HEK293 (cell line): ENCODE measurements around the gene CHD1L.
A peak's percentile ranks its signal among the peaks of the same experiment; 100 is the strongest.

Experiments used
- GLI2 ChIP-seq: fragments of 450-650 bp; formaldehyde crosslinking; IDR thresholded peaks from 2 replicates; pipeline ENCODE4; 2017; ENCODE audit warnings: missing biosample characterization, missing genetic modification characterization, low read depth, borderline replicate concordance
- GLI4 ChIP-seq: fragments of 450-650 bp; formaldehyde crosslinking; IDR thresholded peaks from 2 replicates; pipeline ENCODE4 v1.5.1; 2016; ENCODE audit warnings: missing biosample characterization, missing genetic modification characterization
- GLIS2 ChIP-seq: fragments of 450-650 bp; formaldehyde crosslinking; IDR thresholded peaks from 2 replicates; pipeline ENCODE4 v1.5.1; 2016; ENCODE audit warnings: missing biosample characterization, missing genetic modification characterization
- ZFP3 ChIP-seq: fragments of 450-650 bp; formaldehyde crosslinking; IDR thresholded peaks from 2 replicates; pipeline ENCODE4 v1.5.1; 2016; ENCODE audit warnings: low read depth, missing biosample characterization, missing genetic modification characterization
- ZFP69B ChIP-seq: fragments of 450-650 bp; formaldehyde crosslinking; IDR thresholded peaks from 2 replicates; pipeline ENCODE4 v1.5.1; 2016; ENCODE audit warnings: missing biosample characterization, missing genetic modification characterization
- ZNF112 ChIP-seq: fragments of 450-650 bp; formaldehyde crosslinking; IDR thresholded peaks from 2 replicates; pipeline ENCODE4 v1.5.0; 2017; ENCODE audit warnings: missing biosample characterization, missing genetic modification characterization
- ZNF132 ChIP-seq: fragments of 450-650 bp; formaldehyde crosslinking; IDR thresholded peaks from 2 replicates; pipeline ENCODE4 v1.5.1; 2017; ENCODE audit warnings: missing biosample characterization, missing genetic modification characterization, borderline replicate concordance
- ZNF133 ChIP-seq: fragments of 450-650 bp; formaldehyde crosslinking; IDR thresholded peaks from 2 replicates; pipeline ENCODE4 v1.5.1; 2016; ENCODE audit warnings: missing biosample characterization, missing genetic modification characterization
- ZNF146 ChIP-seq: fragments of 450-650 bp; formaldehyde crosslinking; IDR thresholded peaks from 2 replicates; pipeline ENCODE4 v1.5.1; 2016; ENCODE audit warnings: missing biosample characterization, missing genetic modification characterization
- ZNF23 ChIP-seq: fragments of 450-650 bp; formaldehyde crosslinking; IDR thresholded peaks from 2 replicates; pipeline ENCODE4 v1.5.1; 2016; ENCODE audit warnings: missing biosample characterization, missing genetic modification characterization, borderline replicate concordance
- ZNF48 ChIP-seq: fragments of 450-650 bp; formaldehyde crosslinking; IDR thresholded peaks from 2 replicates; pipeline ENCODE4 v1.5.1; 2016; ENCODE audit warnings: missing biosample characterization, missing genetic modification characterization
- ZNF544 ChIP-seq: fragments of 450-650 bp; formaldehyde crosslinking; IDR thresholded peaks from 2 replicates; pipeline ENCODE4 v1.5.0; 2017; ENCODE audit warnings: missing biosample characterization, missing genetic modification characterization
- ZNF558 ChIP-seq: fragments of 450-650 bp; formaldehyde crosslinking; IDR thresholded peaks from 2 replicates; pipeline ENCODE4 v1.5.1; 2016; ENCODE audit warnings: missing biosample characterization, missing genetic modification characterization
- ZNF660 ChIP-seq: fragments of 450-650 bp; IDR thresholded peaks from 2 replicates; pipeline ENCODE4 v1.5.1; 2018; ENCODE audit warnings: missing biosample characterization, mild to moderate bottlenecking, missing genetic modification characterization
- ZNF768 ChIP-seq: fragments of 450-650 bp; formaldehyde crosslinking; IDR thresholded peaks from 2 replicates; pipeline ENCODE4 v1.5.1; 2018; ENCODE audit warnings: missing biosample characterization, mild to moderate bottlenecking, missing genetic modification characterization
- ZNF791 ChIP-seq: fragments of 450-650 bp; formaldehyde crosslinking; IDR thresholded peaks from 2 replicates; pipeline ENCODE4 v1.5.1; 2016; ENCODE audit warnings: missing biosample characterization, missing genetic modification characterization
- ZNF792 ChIP-seq: fragments of 450-650 bp; formaldehyde crosslinking; IDR thresholded peaks from 2 replicates; pipeline ENCODE4 v1.5.1; 2016; ENCODE audit warnings: missing biosample characterization, missing genetic modification characterization
- TF ChIP-seq, protein P1 (sequence below): fragments of 450-650 bp; formaldehyde crosslinking; conservative IDR thresholded peaks from 2 replicates; pipeline ENCODE4 v1.5.1; 2016; ENCODE audit warnings: low read depth, missing biosample characterization, missing genetic modification characterization
- TF ChIP-seq, protein P2 (sequence below): fragments of 450-650 bp; formaldehyde crosslinking; IDR thresholded peaks from 2 replicates; pipeline ENCODE4 v1.5.1; 2016; ENCODE audit warnings: missing biosample characterization, missing genetic modification characterization
- TF ChIP-seq, protein P3 (sequence below): fragments of 450-650 bp; formaldehyde crosslinking; IDR thresholded peaks from 2 replicates; pipeline ENCODE4 v1.5.1; 2017; ENCODE audit warnings: missing biosample characterization, missing genetic modification characterization
- TF ChIP-seq, protein P4 (sequence below): fragments of 450-650 bp; formaldehyde crosslinking; IDR thresholded peaks from 2 replicates; pipeline ENCODE4 v1.5.1; 2017; ENCODE audit warnings: missing biosample characterization, missing genetic modification characterization
- TF ChIP-seq, protein P5 (sequence below): fragments of 450-650 bp; formaldehyde crosslinking; IDR thresholded peaks from 2 replicates; pipeline ENCODE4 v1.5.1; 2016; ENCODE audit warnings: missing biosample characterization, missing genetic modification characterization
- TF ChIP-seq, protein P6 (sequence below): fragments of 450-650 bp; formaldehyde crosslinking; IDR thresholded peaks from 2 replicates; pipeline ENCODE4 v1.5.1; 2016; ENCODE audit warnings: missing biosample characterization, missing genetic modification characterization
- TF ChIP-seq, protein P7 (sequence below): sonication (generic); formaldehyde crosslinking; IDR thresholded peaks from 2 replicates; pipeline ENCODE4 v1.8.1; 2022; ENCODE audit warnings: mild to moderate bottlenecking, moderate library complexity, missing genetic modification reagents

The CHD1L gene

DNA sequence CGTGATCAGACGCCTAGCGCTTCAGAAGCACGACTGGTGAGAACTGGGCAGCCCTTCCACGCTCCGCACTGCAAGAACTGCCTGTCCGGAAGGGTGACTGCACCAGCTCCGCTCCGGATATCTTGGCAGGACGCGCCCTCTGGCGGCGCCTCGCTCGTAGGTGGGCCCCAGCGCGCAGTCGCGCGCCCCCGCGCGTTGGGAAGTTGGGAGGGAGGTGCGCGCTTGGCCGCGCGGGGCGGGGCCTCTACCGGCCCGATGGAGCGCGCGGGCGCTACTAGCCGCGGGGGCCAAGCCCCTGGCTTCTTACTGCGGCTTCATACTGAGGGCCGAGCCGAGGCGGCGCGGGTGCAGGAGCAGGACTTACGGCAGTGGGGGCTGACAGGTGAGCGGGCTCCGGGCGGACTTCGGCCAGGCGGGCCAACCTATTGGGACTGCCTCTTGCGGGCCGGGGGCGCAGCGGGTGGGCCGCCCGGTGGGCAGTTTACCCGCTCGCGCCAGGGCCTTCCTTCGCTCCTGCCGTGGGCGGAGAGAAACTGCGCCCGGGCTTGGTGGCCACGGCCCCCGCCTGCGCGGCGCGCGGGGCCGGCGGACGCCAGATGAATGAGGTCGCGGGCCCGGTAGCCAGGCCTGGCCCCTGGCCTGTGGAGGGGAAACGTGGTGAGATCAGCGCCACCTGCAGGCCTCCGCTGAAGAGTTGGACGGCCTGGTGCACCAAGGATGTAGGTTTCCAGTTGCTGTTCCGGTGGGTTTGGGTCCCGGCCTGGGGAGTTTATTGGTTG lies at the start of gene CHD1L (continued):
- TF ChIP-seq, protein P1, sequence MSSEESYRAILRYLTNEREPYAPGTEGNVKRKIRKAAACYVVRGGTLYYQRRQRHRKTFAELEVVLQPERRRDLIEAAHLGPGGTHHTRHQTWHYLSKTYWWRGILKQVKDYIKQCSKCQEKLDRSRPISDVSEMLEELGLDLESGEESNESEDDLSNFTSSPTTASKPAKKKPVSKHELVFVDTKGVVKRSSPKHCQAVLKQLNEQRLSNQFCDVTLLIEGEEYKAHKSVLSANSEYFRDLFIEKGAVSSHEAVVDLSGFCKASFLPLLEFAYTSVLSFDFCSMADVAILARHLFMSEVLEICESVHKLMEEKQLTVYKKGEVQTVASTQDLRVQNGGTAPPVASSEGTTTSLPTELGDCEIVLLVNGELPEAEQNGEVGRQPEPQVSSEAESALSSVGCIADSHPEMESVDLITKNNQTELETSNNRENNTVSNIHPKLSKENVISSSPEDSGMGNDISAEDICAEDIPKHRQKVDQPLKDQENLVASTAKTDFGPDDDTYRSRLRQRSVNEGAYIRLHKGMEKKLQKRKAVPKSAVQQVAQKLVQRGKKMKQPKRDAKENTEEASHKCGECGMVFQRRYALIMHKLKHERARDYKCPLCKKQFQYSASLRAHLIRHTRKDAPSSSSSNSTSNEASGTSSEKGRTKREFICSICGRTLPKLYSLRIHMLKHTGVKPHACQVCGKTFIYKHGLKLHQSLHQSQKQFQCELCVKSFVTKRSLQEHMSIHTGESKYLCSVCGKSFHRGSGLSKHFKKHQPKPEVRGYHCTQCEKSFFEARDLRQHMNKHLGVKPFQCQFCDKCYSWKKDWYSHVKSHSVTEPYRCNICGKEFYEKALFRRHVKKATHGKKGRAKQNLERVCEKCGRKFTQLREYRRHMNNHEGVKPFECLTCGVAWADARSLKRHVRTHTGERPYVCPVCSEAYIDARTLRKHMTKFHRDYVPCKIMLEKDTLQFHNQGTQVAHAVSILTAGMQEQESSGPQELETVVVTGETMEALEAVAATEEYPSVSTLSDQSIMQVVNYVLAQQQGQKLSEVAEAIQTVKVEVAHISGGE (tag by site-specific recombination), result peak; percentile 76
- TF ChIP-seq, protein P2, sequence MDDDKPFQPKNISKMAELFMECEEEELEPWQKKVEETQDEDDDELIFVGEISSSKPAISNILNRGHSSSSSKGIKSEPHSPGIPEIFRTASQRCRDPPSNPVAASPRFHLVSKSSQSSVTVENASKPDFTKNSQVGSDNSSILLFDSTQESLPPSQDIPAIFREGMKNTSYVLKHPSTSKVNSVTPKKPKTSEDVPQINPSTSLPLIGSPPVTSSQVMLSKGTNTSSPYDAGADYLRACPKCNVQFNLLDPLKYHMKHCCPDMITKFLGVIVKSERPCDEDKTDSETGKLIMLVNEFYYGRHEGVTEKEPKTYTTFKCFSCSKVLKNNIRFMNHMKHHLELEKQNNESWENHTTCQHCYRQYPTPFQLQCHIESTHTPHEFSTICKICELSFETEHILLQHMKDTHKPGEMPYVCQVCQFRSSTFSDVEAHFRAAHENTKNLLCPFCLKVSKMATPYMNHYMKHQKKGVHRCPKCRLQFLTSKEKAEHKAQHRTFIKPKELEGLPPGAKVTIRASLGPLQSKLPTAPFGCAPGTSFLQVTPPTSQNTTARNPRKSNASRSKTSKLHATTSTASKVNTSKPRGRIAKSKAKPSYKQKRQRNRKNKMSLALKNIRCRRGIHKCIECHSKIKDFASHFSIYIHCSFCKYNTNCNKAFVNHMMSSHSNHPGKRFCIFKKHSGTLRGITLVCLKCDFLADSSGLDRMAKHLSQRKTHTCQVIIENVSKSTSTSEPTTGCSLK (tag by site-specific recombination), result no peak
- TF ChIP-seq, protein P3, sequence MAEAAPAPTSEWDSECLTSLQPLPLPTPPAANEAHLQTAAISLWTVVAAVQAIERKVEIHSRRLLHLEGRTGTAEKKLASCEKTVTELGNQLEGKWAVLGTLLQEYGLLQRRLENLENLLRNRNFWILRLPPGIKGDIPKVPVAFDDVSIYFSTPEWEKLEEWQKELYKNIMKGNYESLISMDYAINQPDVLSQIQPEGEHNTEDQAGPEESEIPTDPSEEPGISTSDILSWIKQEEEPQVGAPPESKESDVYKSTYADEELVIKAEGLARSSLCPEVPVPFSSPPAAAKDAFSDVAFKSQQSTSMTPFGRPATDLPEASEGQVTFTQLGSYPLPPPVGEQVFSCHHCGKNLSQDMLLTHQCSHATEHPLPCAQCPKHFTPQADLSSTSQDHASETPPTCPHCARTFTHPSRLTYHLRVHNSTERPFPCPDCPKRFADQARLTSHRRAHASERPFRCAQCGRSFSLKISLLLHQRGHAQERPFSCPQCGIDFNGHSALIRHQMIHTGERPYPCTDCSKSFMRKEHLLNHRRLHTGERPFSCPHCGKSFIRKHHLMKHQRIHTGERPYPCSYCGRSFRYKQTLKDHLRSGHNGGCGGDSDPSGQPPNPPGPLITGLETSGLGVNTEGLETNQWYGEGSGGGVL, result no peak
- TF ChIP-seq, protein P4, sequence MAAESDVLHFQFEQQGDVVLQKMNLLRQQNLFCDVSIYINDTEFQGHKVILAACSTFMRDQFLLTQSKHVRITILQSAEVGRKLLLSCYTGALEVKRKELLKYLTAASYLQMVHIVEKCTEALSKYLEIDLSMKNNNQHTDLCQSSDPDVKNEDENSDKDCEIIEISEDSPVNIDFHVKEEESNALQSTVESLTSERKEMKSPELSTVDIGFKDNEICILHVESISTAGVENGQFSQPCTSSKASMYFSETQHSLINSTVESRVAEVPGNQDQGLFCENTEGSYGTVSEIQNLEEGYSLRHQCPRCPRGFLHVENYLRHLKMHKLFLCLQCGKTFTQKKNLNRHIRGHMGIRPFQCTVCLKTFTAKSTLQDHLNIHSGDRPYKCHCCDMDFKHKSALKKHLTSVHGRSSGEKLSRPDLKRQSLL, result no peak; the same call in 1 of the 2 replicates
- TF ChIP-seq ZNF146 (tag by site-specific recombination) (no peak; the same call in 1 of the 2 replicates), ZNF23 (tag by site-specific recombination) (no peak), ZNF792 (tag by site-specific recombination) (no peak), ZNF768 (tag by site-specific recombination) (no peak), ZNF544 (tag by site-specific recombination) (no peak), ZNF132 (tag by site-specific recombination) (no peak), ZNF660 (peak; percentile 85), GLI2 (tag by site-specific recombination) (no peak), ZNF133 (no peak), GLI4 (tag by site-specific recombination) (no peak), ZNF112 (no peak), GLIS2 (tag by site-specific recombination) (peak; percentile 75), ZNF558 (0 out of 2 replicates have a peak, but pooled peaks have one; percentile 13), ZNF791 (no peak), ZFP3 (tag by site-specific recombination) (no peak), ZNF48 (tag by site-specific recombination) (no peak), ZFP69B (tag by site-specific recombination) (peak; percentile 100)
- TF ChIP-seq, protein P5, sequence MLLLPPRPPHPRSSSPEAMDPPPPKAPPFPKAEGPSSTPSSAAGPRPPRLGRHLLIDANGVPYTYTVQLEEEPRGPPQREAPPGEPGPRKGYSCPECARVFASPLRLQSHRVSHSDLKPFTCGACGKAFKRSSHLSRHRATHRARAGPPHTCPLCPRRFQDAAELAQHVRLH (tag by site-specific recombination), result peak; percentile 56; the same call in 1 of the 2 replicates
- TF ChIP-seq, protein P6, sequence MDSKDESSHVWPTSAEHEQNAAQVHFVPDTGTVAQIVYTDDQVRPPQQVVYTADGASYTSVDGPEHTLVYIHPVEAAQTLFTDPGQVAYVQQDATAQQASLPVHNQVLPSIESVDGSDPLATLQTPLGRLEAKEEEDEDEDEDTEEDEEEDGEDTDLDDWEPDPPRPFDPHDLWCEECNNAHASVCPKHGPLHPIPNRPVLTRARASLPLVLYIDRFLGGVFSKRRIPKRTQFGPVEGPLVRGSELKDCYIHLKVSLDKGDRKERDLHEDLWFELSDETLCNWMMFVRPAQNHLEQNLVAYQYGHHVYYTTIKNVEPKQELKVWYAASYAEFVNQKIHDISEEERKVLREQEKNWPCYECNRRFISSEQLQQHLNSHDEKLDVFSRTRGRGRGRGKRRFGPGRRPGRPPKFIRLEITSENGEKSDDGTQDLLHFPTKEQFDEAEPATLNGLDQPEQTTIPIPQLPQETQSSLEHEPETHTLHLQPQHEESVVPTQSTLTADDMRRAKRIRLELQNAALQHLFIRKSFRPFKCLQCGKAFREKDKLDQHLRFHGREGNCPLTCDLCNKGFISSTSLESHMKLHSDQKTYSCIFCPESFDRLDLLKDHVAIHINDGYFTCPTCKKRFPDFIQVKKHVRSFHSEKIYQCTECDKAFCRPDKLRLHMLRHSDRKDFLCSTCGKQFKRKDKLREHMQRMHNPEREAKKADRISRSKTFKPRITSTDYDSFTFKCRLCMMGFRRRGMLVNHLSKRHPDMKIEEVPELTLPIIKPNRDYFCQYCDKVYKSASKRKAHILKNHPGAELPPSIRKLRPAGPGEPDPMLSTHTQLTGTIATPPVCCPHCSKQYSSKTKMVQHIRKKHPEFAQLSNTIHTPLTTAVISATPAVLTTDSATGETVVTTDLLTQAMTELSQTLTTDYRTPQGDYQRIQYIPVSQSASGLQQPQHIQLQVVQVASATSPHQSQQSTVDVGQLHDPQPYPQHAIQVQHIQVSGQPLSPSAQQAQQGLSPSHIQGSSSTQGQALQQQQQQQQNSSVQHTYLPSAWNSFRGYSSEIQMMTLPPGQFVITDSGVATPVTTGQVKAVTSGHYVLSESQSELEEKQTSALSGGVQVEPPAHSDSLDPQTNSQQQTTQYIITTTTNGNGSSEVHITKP (tag by site-specific recombination), result peak; percentile 58
- TF ChIP-seq, protein P7, sequence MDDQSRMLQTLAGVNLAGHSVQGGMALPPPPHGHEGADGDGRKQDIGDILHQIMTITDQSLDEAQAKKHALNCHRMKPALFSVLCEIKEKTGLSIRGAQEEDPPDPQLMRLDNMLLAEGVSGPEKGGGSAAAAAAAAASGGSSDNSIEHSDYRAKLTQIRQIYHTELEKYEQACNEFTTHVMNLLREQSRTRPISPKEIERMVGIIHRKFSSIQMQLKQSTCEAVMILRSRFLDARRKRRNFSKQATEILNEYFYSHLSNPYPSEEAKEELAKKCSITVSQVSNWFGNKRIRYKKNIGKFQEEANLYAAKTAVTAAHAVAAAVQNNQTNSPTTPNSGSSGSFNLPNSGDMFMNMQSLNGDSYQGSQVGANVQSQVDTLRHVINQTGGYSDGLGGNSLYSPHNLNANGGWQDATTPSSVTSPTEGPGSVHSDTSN, result peak; percentile 78; the same call in 1 of the 2 replicates
